Activated CD8-positive, alpha-beta memory T cell treated with anti-CD3 and anti-CD28 coated beads, Interleukin-2, amount 50 U/mL, for 1 hour (primary cell): ENCODE results near the gene ANXA3.
"Not testable (repeated sequence)": the region's sequence is repeated elsewhere in the genome, so short reads cannot be mapped to it uniquely, and the experiment has no call there.

Experiments
- DNase-seq: peaks from one replicate; pipeline ENCODE4 v3.0.0-alpha.2; 2020; ENCODE audit errors: extremely low read depth

The ANXA3 gene

DNA sequence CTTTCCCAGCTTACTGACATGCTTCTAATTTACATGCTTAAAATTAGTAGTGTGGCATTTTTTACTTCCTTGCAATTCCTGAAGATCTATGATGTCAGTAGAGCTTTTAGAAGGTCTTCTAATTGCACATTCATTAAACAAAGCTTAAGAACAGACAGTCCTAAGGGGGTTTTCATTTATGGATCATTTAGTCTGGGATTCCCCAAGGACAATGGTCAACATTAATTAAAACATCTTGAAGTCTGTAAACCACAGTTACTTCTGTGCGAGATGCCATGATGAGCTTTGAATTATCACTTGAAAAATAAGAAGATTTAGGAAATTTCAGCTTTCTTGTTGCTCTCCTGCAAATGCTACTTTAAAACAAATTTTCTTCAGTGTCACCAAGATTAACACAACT lies 20.2 kb downstream of the ANXA3 start:
- DNase-seq: no peak

- no peak for DNase-seq
Measured at GRCh38 chr4:78578674-78579425, 27.3 kb downstream of the ANXA3 start.

GRCh38 chr4:78581618-78582017 lies 30.0 kb downstream of the ANXA3 start:
- no peak for DNase-seq

GRCh38 chr4:78584863-78585547 lies 33.4 kb downstream of the ANXA3 start:
- no peak for DNase-seq

DNA sequence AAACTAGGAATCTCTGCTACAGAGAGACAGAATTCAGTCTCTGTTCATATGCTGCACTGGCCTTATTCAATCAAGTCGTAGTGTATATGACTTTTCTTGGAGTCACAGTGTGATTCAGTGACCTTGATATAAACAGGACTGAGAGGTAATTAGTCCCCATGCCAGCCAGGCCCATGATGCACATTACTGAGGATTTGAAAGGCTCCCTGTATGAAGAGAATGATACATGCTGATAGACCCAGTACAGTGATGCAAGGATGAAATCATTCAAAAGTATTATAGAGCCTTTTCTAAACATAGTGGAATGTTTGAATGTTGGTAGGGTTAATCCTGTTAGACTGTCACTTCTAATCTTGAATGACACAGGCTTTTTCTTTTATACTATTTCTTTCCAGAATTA lies 34.1 kb downstream of the ANXA3 start:
- no peak for DNase-seq

GRCh38 chr4:78588894-78589545 lies 37.5 kb downstream of the ANXA3 start:
- DNase-seq: no peak

DNA sequence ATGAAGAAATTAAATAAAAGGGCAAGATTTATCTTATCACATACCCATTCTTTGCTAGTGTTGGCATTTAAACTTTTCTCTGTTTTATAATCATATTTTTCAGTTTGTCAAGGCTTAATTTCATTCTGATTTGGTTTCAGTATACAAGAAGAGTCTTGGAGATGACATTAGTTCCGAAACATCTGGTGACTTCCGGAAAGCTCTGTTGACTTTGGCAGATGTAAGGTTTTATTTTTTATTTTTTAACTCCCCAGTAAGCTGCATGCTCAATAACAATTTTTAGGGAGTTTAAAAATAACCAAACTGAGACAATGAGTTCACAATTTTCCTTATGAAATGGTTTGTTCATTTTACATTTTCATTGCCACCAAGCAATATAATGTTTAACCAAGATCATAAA lies 39.8 kb downstream of the ANXA3 start:
- no peak for DNase-seq

- DNase-seq: no peak
Measured at GRCh38 chr4:78592088-78592783, 40.7 kb downstream of the ANXA3 start.

DNA sequence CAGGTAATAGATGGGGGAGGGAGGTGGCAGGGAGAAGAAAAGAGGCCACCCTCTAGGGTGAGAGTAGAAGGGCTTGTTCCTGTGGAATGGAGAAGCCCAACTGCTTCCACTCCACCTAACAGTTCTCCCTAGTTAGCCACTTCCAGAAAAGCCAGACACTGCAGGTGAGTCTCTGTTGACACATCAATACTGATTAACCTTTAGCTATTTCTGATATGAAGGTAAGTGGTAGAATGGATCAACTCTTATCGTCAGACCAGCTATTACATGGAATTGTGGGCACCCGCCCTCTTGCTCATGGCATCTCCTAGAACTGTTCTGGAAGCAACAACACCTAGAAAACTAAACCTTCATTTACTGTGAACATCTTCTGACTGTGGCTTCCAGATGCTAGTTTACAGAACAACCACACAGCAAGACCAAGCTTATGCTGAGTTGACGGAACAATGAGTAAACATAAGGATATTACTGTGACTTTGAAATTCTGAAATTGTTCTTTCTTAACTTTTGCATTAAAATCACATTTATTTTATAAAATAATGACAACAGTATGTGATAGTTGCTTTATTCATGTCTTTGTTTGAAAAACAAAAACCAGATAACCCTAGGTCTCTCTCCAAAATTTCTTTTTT lies 44.7 kb downstream of the ANXA3 start:
- DNase-seq: no peak

- DNase-seq: not testable (repeated sequence)
Measured at GRCh38 chr4:78598431-78598830, 46.9 kb downstream of the ANXA3 start.

GRCh38 chr4:78599147-78599546 lies 47.6 kb downstream of the ANXA3 start:
- no peak for DNase-seq

- no peak for DNase-seq
Measured at GRCh38 chr4:78599931-78600375, 48.4 kb downstream of the ANXA3 start.

GRCh38 chr4:78601013-78601412 lies 49.4 kb downstream of the ANXA3 start:
- DNase-seq: no peak

GRCh38 chr4:78602334-78602733 lies 50.8 kb downstream of the ANXA3 start:
- DNase-seq: no peak

DNA sequence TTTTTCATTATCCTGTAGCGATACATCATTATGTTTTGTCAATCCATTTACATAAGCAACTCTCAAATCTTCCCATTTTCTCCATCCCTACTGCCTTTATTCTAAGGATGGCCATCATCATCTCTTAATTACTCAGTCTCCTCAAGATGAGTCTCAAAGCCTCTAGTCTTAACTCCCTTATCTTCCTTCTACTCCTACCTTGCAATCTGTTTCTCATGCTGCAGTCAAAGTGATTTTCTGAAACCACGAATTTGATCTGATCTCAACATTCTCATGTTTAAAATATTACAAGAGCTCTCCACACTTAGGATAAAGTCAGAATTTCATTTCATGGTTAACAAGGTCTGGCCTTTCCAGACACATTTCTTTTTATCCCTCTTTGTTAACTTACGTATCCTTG lies 51.8 kb downstream of the ANXA3 start:
- no peak for DNase-seq

DNA sequence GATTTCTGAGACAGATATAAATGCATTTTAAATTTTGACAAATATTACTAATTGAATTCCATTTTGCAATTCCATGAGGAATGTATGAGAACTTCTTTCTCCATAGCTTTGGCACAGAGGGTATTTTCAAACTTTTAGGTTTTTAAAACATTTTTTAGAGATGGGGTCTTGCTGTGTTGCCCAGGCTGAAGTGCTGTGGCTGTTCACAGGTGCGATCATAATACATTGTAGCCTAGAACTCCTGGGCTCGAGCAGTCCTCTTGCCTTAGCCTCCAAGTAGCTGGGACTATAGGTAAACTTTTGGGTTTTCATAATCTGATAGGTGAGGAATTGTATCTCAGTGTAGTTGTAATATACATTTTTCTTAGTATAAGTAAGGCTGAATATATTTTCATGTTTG lies 53.4 kb downstream of the ANXA3 start:
- DNase-seq: no peak

DNA sequence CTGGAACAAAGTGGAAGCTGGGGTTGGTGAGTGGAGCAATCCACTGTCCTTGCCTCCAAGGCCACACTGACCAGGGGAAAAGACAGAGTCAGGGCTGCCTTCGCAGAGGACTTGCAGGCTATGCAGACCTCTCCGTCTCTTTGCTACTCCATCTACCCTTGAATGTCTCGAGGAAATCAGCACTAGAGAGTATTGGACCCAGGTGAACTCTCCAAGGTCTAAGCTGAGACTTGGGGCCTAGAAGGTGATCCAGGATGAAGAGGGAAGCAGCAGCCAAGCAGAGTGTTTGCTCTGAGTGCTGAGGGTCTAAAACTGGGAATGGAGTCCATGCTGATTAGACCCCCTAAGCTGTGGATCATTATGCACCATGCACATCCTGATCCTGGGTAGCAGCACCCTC lies 54.5 kb downstream of the ANXA3 start:
- DNase-seq: no peak

DNA sequence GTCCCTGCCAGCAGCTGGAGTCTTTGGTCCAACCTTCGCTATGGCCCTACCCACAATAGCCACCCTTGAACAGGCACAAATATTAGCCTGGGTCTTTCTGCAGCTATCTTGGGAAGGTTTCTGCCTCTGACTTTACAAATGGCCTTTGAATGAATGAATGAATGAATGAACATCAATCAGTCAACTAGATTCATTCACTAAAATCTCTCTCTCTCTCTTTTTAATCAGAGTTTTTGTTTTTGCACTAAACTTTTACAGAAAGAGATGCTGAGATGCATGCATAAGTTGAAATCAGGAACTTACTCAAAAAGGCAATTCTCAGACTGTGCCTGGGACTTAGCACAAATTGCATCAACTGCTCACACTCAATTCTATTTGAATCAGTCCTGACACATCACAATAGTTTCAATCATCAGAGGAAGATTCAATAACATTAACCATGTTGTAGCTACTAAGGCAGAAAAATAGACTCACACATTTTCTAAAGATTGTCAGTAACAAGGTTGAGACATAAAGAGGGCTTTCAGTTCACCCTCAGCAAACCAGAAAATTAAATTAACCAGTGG lies 55.0 kb downstream of the ANXA3 start:
- no peak for DNase-seq

GRCh38 chr4:78608684-78609083 lies 57.1 kb downstream of the ANXA3 start:
- no peak for DNase-seq

GRCh38 chr4:78609580-78609979 lies 58.0 kb downstream of the ANXA3 start:
- no peak for DNase-seq

DNA sequence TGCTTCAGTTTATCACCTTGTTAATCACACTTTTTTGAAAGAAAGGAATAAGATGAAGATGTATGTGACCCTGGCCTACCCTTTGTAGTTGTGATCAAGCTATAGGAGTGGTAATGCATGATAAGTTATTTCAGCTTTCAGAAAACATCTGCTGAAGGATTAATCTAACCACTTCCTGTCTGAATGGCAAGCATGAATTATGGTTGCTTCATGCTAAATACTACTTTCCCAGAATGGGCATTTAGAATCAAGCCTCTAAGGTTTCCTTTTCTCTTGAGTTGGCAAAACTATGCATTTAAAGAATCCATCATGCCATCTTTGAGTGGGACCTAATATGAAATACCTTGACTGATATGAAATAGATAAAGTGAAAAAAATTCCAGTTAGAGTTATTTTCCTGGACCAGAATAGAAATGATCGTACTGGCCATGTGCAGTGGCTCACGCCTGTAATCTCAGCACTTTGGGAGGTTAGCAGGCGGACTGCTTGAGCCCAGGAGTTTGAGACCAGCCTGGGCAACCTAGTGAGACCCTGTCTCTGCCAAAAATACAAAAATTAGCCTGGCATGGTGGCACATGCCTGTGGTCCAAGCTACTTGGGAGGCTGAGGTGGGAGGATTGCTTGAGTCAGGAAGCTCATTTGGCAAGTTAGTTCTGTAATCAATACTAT lies 59.1 kb downstream of the ANXA3 start:
- DNase-seq: no peak
